ENCODE results near the gene UBE2QL1.

Gene UBE2QL1

DNA sequence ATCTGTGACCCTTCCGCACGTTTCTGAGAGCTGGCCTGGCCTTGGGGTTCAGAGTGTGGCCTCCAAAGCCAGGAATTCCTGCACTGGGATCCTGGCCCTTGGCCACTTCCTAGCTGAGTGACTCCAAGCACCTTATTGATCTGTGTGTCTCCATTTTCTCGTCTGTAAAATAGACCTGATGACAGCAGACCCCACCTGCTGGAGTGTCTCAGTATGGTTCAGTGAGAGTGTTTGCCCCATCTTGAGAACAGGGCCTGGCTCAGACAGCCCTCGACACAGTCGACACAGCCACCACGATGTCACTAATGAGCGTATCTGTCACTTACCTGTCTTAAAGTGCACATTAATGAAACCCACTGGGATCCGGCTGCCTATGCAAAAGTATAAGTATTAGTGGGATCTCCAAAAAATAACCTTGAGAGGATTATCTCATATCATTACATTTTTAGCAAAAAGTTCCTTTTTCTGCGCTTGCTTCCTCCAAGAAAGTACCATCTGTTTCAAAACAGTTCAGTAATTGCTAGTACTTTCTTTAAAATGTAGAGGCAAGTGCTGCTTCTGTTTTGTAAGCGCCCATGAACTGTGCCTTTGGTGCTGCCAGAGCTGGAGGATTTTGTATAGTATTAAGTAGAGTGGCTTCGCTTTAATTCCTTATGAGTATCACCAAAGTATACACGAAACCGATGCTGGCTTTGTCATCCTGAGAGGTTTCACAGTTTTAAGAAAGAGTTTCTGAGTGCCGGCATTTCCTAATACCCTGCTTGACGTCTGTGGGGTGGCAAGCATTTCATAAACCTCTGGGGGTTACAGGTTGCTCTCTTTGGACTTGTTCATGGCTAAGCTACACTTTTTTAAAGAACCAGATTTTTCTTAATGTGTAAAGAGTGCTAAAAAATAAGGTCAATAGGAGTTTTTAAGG is 31.7 kb downstream of the UBE2QL1 start:
- DNase-seq: no peak

DNA sequence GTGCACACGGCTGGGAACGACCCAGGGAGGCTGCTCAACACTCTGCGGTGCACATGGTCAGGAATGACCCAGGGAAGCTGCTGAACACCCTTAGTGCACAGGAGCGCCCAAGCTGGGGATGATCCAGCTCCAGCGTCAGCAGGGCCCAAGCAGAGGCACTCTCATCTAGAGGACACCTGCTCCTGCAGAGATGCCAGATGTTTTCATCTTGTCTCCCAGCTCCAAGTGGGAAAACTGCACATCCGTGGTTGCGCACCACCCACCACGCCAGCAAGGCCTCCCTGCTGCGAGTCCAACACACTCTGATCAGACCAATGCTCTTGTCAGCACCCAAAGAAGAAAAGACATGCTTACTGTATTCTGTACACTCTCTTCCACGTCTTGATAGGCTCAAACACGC is 34.1 kb downstream of the UBE2QL1 start:
- no peak for DNase-seq

DNA sequence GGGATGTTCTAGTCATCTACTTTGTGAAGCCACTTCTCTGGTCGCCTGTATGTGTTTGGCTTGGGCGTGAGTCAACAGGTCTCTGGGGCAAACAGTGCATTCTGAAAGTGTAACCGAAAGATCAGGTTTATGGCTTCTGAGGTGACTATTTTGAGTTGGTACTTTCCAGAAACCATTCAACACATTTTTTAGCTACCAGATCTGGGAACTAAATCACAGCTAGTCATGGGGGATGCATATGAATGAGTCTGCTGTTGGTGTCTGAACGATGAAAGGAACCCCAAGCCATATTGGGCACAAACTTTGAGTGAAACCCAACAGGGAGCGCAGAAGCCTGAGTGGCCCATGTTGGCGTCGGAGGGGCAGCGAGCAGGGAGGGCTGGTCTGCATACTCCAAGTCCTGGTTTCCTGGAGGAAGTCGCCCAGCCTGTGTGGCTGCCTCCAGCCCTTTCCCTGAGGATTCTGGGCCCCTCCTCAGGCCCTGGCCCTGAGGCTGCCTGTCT is 35.3 kb downstream of the UBE2QL1 start:
- DNase-seq: no peak

DNA sequence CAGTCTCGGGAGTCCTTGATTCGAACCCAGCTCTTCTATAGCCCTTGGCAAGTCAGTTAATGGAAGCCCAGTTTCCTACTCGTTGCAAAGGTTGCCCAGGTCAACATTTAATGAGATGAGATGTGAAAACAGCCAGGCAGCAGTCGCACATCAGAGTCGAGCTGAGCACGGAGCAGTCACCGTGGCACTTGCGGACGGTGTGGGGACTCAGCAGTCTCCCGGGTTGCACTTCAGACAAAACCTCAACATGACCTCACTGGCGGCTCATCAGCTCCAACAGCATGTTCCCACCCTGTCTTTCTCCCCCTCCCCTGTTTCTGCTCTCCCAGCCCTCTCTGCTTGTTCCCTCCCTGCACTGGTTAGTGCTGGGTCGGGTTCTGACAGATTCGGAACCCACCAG is 35.8 kb downstream of the UBE2QL1 start:
- no peak for DNase-seq

DNA sequence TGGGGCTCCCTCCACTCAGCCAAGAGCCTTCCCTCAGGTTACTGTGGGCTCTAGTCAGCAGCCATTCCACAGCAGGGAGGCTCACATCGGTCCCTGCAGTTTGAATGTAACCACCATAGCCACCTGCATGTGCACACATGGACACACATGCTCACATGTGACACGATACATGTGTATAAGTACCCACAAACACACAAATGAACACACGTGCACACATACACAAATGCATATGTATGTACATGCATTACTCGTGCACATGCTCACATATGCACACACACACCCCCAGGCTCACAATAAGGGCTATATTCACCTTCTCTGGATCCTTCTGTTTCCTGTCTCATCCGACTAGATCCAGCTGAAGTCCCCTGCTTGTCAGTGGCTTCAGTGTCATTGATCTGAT is 36.2 kb downstream of the UBE2QL1 start:
- no peak for DNase-seq

DNA sequence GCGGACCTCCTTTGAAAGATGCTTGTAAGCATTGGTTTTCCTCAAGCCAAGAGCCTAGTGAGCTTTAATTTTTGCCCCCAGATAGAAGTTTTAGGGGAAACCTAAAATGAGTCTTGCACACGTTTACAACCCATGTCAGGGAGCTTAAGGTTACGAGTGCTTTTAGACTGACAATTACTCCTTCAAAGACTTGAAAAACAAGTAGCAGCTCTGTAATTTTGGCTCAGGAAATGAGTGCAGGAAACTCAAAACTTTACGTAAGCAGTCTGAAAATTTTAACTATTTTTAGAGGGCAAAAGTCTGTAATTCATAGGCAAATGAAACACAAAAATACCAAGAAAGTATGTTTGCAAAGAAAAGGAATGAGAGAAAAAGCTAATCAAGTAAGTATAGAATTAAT is 36.8 kb downstream of the UBE2QL1 start:
- no peak for DNase-seq

DNA sequence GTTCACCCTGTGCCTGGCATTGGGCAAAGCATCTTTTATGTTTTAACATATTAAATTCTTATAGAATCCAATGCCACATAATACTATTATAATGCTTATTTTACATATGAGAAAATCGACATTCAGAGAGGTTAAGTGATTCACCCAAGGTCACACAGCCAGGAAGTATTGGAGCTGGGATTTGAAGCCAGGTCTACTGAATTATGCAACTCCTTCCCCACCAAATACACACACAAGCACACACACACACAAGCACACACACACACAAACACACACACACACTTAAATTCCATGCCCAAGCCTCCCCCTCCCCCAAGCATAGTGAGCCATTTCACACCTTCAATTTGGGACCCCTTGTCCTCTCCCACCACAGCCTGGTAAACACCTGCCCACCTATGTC is 37.4 kb downstream of the UBE2QL1 start:
- DNase-seq: no peak

DNA sequence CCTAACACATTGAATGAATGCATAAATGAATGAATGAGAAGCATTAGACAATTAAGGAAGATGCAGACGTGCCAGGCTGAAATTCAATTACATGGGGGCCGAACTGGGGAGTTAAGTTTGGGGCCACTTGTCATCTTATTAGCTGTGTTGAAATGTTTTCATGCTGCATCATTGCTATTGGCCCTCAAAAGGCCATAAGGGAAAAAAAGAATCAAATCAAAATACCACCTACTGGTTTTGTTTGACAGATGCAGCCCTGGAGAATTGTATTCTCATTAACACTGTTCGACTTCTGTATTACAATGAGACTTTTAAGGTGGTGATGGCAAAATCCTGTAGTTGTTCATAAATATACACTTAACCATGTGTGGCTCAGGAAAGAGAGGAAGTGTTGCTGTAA is 38.4 kb downstream of the UBE2QL1 start:
- DNase-seq: no peak

DNA sequence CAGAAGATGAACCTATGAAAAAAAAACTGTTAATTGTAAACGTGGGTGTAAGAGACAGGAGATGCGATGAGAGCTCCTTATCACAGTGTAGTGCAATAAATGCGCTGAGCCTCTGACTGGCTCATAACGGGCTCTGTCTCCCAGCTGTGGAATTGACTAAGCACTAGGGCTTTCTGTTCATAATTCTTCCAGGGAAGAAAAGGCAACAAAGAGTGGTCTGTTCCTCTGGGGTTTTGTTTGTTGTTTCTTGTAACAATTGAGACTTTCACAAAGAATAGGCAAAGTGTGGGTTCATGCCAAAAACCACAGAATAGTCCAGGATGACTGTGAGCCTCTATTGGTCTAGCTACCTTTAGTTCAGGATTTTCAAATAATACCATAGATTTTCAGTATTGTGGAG is 39.4 kb downstream of the UBE2QL1 start:
- no peak for DNase-seq

DNA sequence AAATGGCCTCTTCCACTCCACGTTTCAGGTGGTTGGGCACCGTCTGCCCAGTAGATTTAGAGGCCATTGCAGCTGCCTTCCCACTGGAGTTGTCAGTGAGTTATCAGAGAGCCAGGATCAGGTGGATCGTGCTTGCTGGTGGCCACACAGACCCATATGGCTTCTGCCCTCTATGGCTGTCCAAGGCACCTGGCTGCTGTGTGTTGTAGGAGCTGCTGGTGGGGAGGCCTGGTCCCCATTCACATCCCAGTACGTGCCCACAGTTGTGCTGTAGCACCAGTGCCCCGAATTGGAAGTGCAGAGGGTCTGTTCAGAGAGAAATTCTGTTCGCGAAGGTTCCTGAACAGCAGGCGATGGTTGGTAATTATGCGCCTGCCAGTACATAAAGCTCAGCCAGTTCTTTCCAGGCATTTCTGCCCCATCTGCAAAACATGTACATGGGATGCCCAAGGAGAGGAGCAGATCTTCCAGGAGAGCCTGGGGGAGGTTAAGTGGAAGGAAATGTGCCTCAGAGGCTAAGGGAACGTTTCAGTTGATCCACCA is 41.1 kb downstream of the UBE2QL1 start:
- DNase-seq: no peak

DNA sequence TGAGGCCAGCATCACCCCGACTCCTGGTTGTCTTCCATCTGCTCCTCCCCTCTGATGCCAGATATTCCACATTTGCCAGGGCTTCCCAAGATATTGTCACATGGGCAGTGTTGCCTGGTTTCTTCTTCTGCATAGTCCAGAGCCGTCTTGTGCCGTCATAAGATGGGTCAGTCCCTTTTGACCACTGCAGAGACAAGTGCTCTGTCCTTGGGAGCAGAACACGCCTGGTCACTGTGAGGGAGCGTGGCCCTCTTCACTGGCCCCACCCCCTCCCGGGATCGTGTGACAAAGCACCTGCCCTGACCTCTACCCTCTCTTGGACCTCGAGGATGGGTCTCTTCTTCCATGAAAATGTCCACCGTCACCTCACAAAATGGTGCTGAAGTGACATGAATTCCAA is 41.6 kb downstream of the UBE2QL1 start:
- DNase-seq: no peak

DNA sequence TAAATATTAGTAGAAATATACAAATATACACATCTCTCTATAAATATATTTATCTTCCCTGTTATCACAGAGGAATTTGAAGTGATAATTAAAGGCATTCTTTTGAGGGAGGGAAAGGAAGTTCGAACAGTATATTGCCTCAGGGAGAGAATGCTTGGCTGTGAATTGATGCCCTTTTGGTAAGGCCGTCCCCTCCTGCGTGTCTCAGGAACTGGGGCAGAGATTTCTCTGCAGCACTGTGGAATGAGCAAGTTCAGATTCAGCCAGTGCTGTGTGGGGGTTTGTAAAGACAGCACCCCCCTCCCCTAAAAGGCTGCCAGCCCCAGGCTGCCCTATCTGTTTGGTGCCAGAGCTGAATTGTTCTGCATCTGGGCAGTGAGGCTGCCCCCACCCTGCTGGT is 42.0 kb downstream of the UBE2QL1 start:
- DNase-seq: no peak

DNA sequence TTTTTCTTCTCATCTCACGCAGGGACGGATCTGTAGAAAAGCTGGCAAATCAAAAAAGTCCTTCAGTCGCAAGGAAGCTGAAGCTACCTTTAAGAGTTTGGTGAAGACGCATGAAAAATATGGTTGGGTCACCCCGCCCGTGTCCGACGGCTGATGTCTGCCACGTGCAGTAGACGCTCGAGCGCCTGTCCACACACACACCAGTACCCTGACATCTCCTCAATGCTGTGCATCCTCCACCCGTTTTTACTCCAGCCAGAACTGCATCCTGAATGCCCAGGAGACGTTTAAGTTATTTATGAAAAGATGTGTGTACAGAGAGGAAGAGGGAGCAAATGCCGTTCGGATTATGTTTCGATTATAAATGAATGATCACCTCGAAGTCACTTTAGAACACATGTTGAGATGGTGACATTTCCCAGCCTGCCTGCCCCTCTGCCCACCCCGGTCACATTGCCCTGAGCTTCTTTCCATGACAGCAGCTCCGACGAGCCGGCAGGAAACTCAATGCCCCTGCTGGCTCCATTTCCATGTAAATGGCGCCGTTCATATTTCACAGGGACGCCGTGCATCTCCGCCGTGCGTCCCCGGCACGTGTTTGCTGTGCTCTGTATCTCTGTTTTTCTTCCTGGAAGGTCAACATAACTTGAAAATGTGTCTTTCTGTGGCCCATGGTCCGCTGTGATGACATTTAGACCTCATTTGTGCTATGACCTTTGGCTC is 42.7 kb downstream of the UBE2QL1 start:
- DNase-seq: no peak

DNA sequence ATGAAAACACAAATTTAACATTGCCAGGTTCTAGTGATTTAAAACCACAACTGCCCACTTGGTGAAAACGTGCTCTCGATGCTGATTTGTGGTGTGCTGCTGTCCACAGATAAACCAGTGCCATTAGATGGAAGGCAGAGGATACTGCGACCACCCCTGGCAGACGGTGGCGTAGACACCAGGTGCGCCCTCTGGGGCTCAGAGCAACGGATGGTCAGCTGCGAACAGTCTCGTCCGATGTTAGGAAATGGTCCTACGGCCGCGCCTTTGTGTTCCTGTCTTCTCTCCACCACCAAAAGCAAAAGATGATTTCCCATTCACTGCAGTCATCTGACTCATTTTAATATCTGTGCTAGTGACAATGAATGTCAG is 43.2 kb downstream of the UBE2QL1 start:
- no peak for DNase-seq

DNA sequence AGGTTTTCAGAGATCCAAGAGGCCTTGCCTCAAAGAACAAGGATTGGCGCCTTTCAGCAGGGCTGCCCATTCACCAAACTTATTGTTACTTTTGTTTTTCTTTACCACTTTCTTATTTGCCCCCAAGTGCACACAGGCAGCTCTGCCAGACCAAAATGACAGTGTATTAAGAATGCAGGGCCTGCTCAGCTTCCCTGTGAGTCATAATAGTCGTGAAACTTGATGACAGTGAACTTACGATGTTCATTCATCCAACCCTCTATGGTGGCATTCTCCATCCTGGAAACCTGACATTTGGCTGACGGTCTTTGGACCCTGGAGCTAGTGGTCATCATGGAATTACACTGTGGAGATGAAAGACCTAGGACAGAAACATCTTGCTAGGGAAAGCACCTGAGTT is 44.3 kb downstream of the UBE2QL1 start:
- DNase-seq: no peak

DNA sequence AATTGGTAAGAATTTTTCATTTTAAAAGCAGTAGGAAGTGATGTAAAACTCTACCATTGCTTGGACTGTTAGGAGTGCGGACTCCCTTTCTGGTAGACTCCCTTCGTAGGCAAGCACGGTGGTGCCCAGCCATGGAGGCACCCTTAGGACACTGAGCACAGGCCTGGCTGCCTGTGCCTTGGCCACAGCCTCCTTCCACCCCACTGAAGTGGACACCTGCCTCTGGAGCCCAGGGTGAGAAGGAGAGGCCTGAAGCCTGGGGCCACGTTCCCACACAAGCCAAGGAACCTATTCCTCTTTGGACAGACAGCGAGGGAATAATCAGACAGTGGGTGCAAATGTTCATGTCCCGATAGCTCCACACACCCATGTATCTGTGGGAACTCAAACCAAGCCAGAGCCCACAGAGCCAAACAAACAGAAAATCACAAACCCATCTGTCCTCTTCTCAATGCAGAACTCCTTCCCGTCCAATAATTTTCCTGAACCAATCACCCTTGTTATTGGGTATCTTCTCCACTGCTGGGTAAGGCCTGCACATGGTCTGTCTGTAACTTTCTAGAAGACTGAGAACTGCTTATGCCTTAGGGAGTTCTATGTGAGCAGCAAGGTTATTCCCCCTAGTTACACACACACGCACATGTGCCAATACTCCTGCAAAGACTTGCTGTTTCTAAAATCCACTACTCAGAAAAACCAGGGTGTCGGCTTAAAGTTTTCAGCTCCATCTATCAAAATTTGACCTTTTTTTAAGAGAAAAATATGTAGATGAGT is 45.2 kb downstream of the UBE2QL1 start:
- DNase-seq: no peak

DNA sequence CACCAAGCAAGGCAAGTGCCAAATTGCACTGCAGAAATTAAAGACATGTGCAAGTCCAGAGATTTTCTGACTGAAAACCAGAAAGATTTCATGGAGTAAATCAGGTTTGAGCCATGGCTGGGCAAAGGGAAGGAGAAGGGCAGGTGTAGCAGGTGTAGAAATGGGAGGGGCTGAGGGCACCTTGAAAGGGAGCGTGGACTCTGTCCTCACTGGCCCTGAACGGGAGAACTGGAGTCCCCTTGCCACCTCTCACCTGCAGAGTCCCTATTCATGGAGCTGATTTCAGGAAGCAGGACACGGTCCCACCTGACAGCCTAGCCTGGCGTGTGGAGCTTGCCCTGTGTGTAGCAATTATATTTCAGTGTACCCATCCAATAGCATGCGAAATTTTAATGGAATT is 46.3 kb downstream of the UBE2QL1 start:
- DNase-seq: no peak

DNA sequence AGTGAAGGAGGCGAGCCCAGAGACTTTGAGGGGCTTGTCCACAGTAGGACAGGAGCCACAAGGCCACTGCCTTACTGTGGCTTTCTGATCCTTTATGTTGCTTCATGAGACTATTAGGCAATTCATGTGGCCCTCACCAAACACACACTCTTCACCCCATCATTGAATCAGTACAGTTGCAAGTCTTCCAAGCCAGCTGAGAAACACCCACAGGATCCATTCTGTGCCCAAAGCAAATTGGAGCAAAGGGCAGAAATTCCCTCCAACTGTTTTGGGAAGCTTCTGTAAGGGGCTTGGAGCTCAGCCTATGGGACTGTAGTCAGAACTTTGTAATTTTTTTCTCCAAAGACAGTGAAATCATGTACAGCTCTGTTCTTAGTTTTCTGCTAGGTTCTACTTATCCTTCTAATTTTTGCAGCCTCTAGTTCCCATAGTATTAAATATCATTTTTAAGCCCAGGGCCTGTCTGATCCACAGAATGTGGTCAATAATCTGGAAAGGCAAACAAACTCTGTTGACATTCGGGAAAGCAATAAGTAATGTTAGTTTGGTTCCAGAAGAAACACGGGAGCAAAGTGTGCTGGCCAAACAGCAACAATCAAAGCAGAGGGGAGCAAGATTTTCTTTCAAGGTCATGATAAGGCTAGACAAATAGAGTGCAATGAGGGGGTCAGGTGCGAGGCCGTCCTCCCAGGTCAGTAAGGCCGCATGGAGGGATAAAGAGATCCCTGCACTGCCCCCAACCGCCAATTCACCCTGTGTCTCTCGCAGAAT is 47.0 kb downstream of the UBE2QL1 start:
- DNase-seq: no peak

DNA sequence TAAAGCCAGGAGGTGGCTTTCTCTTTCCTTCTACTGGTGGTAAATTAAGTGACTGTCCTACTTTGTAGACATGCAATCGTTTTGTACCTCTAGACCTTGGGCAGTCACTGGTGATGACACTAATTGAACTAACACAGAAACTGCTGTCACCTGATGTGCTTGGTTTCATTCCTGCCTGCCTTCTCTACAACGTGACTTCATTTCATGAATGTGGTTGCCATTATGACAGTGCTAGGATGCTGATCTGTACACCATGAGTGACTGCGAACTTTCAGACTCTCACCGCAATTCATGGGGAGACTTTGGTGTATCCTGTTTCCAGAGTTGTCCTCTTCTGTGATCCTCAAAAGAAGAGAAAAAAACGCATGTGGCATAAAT is 47.5 kb downstream of the UBE2QL1 start:
- DNase-seq: no peak

DNA sequence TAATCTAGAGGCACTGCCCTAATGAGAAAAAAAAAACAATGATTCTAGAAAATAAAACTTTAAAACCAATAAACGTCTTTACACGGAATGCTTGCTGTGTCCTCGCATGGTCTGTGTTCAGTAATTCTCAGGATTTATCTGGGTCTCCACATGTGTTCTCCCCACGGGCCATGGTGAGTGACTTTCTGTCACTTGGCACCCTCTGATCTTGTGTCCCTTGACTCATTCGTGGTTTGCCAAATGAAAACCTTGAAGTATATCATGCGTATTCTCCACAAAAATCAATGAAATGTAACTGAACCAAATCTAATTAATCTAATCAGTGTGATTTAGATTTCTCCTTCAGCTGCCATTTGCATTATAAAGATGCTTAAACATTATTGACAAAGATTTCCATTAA is 48.0 kb downstream of the UBE2QL1 start:
- DNase-seq: no peak

DNA sequence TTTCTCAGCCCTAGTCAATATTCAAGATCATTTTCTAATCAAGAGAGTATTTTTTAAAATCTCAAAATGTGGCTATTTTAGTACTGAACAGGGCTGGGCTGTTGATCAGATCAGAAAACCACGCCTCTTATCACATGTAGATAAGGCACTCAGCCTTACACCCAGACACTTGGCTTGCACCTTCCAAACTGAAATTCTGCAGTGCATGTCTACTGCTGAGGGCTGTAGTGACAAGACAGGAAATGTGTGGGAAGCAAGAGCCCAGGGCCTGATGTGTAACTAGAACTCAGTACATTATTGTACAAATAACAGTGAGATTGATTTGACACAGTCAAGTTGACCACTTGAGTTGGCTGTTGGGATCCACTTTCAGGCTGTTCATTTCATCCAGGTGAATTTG is 48.6 kb downstream of the UBE2QL1 start:
- DNase-seq: no peak

DNA sequence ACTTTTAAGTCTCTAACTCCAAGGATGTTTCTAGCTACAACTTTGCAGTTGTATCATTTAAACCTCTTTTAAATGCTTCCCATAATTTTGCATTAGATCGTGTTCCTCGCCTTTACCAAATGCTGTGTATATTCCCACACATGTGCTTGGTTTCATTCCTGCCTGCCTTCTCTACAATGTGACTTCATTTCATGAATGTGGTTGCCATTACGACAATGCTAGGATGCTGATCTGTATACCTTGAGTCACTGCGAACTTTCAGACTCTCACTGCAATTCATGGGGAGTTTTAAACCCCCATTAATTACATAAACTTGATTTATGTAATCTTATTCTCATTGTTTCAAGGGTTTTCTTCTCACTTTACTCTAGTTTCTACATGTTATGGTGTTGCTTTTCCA is 50.3 kb downstream of the UBE2QL1 start:
- no peak for DNase-seq

DNA sequence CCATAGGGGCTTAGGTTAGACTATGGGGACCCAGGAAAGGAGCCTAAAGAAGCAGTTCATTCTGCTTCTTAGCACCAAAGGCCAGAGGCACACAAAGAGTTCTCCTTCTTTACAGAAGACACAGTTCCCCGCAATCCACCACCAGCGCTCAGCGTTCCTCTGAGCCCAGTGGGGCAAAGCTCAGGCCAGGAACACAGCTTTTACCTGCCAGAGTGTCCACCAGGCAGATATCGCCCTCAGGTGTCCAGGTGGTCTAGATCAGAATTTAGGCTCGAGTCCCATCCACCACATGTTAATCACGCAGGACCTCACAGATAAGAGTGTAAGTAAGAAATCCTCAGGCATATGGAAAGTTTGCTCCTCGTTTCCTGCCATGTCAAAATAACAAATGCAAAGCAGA is 53.0 kb downstream of the UBE2QL1 start:
- DNase-seq: no peak
